Lower leg skin (tissue), 3 donors: ENCODE results near the gene BCL2L13.

Source experiments
- CTCF ChIP-seq, 3 donors: fragments of 450-650 bp; IDR thresholded peaks; one replicate each; pipeline ENCODE4 v1.5.1; 2016; ENCODE audit warnings: antibody characterized with exemption in 3 of 3, mild to moderate bottlenecking in 3 of 3, moderate library complexity in 2 of 3
- POLR2A ChIP-seq, 2 donors: fragments of 450-650 bp; IDR thresholded peaks; one replicate each; pipeline ENCODE4 v1.6.1; 2016 to 2017; ENCODE audit warnings: antibody characterized with exemption in 2 of 2, mild to moderate bottlenecking in 1 of 2, moderate library complexity in 1 of 2

- TF ChIP-seq CTCF (IDR thresholded peaks at IDR 0.05): no peak
- no peak for TF ChIP-seq POLR2A (IDR thresholded peaks at IDR 0.05)
Measured at GRCh38 chr22:17774926-17775685, 136.5 kb downstream of the BCL2L13 start.
